COLO829 (cell line): ENCODE results near the gene CADPS2.

ENCODE experiments used
- DNase-seq: peaks from one replicate; pipeline ENCODE4 v3.0.0; 2012; ENCODE audit warnings: low spot score

The CADPS2 gene

DNA sequence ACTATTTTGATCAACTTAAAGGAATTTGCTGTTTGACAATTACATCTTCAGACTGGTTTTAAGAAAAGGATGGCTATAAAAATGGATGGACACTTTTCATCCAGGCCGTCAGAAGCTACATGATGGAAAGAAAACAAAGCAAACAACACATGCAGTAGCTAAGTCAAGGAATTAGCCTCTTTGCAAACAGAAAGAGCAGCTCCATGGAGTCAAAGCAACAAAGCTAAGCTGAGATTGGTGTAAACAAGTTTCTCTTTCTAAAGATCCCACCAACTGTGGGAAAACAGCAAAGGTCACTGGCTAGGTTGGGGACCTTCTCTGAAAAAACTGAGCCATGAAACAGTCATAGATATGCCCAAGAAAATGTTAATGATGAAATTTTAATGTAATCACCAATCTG, 286.2 kb downstream of the CADPS2 start:
- no peak for DNase-seq

DNA sequence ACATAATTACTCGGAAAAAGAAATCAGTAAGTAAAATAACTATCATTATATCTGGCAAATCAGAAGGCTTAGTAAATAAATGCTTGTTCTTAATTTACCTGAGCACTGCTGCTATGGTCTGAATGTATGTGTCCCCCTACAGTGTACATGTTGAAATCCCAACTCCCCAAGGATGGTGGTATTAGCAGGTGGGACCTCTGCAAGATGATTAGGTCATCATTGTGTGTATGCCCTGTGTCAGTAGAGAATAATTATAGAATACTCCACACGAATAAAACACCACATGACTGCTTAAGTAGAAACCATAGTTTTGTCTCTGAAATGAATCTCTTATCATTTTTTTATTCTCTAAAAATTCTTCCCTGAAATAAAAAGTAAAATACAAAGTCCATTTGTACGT, 289.0 kb downstream of the CADPS2 start:
- no peak for DNase-seq

DNA sequence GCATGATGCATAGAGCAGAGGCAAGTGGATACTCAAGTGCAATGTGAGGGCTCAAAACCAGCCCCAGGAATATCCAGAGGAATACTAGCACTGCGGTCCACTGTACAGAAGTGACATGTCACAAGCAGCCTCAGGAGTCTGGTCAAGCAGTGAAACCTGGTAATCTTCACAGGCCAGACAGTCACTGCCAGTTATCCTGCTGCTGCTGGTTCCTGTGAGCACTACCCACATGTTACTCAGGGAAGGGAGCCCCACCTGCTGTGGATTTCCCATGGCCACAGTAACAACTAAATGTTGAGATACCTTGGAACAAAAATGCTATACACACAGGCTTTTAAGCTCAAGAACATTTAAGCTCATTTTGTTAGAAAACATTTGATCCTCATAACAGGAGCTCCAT, 290.4 kb downstream of the CADPS2 start:
- no peak for DNase-seq

DNA sequence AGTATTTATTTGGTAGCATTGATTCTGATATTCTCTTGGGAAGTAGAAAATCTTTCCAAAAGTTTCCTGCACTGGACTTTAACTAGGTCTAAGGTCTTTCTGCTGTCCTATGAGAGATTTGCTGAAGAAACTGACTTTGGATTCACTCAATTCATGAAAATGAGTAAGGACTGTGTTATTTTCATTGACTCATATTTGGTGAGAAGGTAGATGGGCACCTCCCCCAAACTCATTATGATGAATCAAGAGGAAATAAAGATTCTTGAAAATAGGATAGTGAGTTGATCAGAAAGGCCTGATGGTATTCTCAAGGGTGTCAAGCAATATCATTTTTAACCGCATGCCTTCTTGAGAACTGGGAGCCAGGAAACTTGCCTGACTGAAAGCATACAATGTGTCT, 297.6 kb downstream of the CADPS2 start:
- no peak for DNase-seq

DNA sequence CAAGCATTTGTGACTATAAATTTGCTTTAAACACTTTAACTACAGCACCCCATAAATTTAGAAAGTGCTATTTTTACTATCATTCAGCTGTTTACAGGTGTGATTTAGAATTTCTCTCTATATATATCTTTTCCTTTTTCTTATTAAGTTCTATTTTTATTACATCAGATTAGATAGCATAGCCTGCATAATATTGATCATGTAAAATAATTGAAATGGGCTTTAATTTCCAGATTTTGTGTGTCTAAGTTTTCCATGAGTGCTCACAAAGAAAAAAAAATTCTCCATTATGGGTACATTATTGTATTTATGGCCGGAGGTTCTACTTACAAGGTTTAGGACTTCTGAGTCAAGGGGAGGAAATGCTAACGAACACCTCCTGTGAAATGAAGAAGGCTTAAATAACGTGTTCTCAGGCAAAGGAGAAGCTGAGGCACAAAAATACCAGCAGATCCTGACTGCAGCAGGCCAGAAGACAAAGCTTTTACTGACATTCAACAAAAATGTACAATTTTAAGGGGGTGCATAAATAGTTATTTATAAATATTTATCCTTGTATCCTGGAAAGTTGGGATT, 301.5 kb downstream of the CADPS2 start:
- DNase-seq, result no peak

DNA sequence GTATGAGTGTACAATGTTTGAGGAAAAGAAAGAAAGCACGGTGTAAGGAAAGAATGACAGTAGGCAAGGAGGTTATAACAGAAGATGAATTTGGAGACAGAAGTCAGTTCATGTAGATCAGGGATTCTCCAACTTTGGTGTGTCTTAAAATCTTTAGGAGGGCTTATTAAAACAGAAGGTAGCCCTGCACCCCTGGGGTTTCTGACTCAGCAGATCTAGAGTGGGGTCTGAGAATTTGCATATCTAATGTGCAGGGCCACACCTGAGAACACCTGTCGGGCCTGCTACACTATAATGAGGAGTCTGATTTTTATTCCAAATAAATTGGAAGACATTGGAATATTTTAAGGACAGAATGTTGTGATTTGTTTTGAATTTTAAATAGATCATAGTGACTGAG, 307.9 kb downstream of the CADPS2 start:
- no peak for DNase-seq

DNA sequence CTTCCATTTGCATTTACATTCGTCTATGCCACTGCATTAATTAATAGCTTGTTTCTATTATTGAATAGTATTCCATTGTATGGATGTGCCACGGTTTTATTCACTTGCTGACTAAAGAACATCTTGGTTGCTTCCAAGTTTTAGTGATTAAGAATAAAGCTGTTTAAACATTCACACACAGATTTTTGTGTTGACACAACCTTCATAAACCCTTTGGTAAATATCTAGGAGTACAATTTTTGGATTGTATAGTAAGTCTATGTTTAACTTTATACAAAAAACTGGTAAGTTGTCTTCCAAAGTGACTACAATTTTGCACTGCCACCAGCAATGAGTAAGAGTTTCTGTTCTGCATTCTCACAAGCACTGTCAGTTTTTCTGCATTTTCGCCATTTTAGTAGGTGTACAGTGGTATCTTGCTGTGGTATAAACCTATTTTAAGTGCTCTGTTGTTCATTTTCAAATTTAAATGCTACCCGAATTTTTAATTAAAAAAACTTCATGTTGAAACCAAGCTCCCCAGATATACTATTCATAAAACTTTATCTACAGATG, 308.7 kb downstream of the CADPS2 start:
- DNase-seq, result no peak

DNA sequence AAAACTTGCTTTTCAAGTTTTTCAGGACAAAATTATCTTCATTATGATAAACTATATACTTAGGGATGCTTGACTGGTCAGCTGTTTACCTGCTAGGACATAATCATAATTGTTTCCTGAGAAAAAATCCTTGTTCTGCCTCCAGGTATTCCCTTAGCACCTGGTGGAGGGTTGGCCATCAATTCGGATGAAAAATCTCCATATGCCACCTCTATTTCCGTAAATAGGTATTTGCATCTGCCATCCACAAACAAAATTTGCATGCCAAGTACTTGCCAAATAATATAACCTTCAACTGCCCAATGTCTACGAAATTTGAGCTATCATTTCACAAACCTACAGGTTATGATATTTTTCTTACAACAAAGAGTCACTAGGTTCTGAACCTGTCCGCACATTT, 313.6 kb downstream of the CADPS2 start:
- no peak for DNase-seq

DNA sequence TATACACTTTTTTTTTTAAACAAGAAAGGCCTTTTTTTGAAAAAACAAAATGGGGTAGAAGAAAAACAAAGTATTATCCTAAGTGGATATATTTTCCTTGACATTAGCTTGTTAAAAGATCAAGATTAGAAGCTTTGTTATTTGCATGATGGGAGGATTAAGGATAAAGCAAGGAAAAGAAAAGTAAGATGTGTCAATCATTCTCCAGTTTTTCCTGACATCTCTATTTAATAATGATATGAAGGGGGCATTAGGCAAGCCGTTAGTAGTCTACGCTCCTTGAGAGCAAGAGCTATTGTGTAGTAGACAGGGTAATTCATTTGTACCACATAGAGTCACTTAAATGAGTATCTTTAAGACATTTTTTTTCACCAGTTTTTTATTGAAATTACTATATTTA, 324.9 kb downstream of the CADPS2 start:
- DNase-seq, result no peak

DNA sequence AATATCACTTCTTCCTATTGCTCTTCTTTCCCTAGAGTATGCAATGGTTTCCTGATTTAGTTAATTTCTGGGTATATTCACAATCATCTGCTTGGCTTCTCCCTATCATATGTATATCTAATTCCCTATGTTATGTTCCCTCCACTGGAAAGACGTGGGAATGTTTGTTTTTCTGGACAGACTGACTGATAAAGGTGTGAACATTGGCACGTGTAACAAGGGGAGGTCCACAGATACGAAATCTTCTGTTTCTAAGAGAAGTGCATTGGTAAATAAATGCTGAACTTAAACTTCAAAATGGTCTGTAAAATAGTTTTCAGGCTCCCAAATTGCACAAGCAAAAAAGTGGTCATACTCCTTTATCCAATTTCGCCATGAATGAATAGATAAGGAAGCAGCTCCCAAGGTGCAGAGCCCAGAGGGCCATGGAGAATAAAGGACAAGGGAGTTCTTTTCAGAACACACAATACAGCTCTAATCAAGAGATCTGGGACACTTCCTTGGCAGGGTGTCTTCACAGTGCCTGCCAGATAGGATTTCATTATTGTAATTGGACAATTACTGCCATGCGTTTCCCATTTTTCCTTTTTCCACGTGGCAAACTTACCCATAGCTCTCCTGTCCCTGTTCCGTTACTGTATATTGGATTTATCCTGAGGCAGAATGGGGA, 329.3 kb downstream of the CADPS2 start:
- DNase-seq, result no peak

DNA sequence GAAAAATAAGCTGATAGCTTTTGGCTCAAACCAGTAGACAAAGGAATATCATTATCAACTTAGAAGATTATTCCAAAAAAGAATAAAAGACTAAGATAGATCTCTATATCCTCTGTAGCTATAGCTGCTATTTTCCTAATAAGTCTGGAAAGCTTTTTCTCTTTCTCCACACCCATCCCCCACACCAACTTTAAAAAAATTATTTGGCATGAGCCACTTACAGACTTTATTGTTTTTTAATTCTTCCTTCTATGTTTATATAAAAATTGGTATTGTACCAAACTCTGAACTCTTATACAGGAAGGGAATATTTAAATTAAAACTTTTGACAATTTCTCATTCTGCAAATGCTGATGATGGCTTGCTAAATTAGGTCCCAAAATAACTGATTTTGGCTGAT, 330.0 kb downstream of the CADPS2 start:
- no peak for DNase-seq

DNA sequence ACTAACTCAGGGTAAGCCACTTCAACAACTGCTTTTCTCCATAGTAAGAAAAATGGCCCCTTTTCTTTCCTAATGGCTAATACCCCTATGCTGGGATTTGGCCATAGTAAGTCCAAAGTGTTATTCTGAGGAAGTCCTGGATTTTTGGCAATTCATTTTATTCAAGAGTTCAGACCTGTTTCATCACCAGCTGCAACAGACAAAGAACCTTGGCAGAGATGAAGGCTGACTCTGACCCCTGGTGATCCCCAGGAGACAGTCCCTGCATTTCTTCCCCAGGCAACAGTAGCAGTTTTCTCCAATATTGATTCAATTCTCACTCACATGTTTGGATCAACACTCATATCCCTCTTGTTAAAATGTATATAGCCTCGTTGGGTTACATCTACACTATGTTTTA, 332.5 kb downstream of the CADPS2 start:
- no peak for DNase-seq

DNA sequence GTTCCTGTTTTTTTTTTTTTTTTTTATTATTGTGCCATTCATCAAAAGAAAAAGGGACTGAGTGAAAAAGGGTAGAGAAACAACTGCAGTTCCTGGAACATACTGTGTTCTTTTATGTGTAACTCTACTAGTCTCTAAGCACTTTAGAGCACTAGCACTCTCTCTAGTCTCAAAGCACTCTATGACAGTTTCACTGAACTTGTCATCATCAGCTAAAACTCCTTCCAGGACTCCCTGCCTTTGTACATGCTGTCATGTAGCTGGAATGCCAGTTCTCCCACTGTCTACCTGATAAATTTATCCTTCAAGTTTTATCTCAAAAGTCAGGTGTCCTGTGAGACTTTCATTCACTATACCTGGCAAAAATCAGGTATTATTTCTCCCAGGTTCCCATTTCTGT, 333.5 kb downstream of the CADPS2 start:
- no peak for DNase-seq

DNA sequence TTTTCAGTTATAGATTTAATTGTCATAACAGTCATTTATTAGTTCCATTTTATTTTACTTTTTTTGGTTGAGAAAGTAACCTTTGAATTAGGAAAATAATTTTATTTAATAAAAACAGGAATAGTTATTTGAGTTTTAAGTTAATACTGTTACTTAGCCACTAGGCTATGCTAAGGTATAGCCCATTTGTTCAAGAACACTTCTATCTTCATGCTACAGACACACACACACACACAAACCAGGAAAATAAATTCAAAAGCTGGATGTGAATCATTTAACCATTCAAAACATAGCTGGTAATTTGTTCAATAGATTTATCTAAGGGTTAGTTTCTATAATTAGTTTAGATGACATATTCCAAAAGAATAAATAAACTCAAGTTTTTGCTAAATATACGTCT, 335.7 kb downstream of the CADPS2 start:
- peak; percentile 9 for DNase-seq

DNA sequence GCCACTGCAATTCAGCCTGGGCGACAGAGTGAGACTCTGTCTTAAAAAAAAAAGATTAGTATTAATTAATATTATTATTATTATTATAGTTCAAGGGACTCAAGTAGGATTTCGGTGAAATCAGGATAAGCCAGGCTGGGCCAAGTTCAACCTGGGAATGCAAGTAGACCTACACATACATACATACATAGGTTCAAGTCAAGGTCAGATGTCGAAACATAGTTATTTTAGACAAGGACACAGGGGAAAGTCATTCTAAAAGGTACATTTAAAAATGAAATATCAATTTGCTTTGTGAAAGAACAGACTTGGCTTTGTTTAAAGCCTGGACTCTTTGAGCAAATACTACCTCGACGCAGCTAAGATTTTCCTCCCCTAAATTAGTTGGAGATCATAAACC, 336.7 kb downstream of the CADPS2 start:
- DNase-seq, result no peak

DNA sequence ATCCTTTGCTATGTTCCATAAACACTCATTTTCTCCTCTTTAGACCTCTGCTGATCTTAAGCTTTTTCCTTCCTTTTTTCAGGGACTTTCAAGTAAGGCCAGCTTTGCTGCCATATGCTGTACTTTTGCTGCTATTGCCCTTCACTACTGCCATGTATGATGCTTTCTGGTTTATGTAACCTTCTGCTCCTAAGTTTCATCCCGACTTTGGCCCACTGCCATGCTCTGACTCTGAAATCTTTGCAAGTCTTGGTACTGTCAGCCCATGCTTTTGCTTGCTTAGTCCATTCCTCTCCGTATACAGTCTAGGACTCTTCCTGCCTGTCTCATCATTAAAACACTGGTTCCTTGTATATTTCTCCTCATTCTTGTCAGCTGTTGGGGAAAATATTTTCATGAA, 339.8 kb downstream of the CADPS2 start:
- no peak for DNase-seq

DNA sequence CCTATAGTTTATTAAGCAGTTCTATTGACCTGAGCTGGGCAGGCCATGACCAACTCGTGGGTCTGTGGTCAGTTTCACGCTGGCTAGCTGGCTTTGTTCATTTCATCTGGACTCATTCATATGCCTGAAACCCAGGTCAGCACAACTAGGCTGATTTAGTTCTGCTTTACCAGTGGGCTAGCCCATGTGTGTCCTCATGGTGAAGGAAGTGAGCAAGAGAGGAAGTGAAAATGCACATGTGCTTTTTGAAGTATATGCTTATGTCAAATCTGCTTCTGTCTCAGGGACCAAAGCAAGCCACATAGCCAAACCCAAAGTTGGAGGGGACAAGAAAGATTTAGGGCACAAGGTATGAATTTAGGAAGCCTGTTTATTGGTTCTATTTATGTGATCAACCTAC, 341.8 kb downstream of the CADPS2 start:
- DNase-seq, result no peak

DNA sequence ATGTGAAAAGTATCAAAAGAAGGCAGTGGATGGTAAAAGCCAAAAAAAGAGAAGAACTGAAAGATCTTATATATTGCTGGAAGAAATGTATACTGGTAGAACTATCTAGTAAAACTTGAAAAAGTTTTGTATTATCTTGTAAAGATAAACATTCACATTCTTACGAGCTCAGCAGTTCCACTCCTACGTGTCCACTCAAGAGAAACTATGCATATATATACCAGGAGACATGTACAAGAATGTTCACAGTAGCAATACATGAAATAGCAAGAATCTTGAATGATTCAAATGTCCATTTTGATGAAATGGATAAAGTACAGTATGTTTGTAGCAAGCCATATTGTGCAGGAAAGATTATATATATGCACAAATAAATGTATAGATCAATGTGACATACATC, 342.4 kb downstream of the CADPS2 start:
- no peak for DNase-seq

DNA sequence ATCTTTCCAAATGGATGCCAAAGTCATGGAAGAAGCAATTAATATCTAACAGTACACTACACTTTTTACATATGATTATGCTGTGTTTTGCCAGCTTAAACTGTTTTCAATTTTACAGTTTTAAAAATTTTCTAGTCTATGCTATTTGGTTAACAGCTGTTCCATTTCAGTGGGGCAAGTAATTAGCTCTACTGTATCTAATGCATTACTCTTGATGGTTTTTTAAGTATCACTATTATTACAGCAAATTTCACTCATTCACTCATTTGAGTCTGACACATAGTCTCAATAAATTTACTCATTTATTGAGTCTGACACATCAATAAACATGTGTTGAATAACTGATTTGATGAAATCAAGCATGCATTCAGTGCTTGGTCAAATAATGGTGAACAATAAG, 343.1 kb downstream of the CADPS2 start:
- no peak for DNase-seq

DNA sequence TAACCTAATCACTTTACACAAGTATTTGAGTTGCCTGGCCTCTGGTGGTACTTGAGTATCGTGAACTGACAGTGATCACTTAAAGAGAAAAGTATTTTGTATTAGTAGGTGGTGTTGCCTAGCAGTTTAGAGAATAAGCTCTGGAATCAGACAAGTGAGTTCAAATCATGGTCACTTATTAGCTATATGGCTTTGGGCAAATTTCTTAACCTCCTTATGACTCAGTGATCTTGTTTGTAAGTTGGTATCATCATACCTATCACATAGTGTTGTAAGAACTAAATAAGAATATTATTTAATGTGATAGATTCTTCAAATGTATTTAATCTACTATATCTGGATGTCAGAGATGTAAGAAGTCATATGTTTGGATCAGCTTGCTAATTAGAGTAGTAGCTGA, 351.2 kb downstream of the CADPS2 start:
- no peak for DNase-seq

DNA sequence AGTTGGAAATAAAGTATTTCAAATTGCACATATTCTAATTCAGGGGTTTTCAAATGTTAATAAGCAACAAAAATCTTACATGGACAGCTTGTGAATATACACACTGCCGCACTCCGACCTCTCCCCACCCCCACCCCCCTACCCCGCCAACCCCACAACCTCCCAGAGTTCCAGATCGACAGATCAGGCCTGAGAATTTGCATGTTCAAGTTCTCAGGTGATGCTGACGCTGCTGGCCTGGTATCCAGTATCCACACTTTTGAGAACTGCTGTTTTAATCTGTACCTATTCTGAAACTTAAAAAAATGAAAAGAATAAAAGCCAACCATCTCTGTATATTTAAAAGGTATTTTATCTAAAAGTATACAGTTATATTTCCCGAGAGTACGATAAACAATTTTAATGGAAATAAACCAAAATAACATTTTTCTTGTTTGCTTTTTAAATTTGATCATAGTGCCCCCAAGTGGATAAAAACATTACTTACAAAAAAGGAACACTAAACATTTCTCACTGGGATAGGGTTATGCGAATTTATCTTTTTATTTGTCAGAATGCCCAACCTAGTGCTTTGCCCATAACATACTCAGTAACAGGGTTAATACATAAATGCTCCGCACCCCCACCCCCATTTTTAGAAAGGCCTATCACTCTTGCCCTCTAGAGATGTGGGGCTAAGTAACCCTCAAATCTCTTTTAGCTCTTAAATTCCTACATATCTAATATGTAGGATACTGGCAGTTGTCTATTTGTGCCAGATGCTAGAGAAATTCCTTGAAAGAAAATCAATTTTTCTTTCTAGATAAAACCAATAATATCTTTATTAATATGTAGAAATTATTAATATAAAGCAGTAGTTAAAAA, 353.6 kb downstream of the CADPS2 start:
- DNase-seq, result peak; percentile 19

DNA sequence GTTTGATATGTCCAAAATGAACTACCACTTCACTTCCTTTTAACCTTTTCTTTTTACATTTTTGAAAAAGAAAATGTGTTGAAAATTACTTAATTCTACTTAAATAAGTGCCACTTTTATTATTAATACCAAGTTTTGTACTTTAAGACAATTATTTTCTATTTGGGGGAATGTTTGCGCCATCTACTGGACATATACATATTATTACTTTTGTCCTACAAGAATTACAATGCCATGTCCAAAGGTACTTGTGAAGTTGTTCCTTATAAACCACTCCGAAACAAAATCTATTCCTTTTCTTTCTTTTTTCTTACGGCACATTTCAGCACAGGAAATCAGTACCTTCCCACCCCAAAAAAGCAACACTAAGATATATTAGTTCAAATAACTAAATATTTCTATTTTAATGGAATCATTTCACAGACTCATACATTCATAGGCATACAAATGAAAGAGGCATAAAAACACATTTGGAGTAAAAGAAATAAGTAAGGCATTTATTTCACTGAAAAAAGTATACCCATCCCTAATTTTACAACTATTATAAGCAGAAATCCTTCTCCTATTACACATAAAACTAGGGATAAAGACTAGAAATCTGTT, 357.3 kb downstream of the CADPS2 start:
- DNase-seq, result peak; percentile 18

DNA sequence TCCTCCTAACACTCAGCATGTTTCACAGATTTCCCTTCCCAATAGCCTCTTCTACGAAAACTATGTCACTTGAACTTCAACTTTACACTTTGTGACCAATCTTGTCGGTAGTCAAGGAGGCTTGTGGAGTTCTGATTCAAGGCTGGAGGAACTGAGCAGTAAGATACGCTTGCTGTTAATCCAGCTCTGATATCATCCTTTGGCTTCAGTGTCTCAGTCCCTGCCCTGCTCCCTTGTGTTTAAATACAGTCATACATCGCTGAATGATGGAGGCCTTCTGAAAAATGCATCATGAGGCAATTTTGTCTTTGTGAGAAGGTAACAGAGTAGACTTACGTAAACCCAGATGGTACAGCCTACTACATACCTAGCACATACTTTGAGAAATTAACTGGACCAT, 360.9 kb downstream of the CADPS2 start:
- no peak for DNase-seq
